HCT116 (cell line): Measurements from ENCODE around the gene PBLD. TPM values are rescaled to one million over a fixed set of nuclear protein-coding genes. Genes with fewer than 3 reads are reported as not detected.

ENCODE experiments used
- ATAC-seq: fragments of 200-7000 bp; cut with Tn5 transposase; 2 replicates; pipeline ENCODE4 v1.9.1; 2020; ENCODE audit warnings: mild to moderate bottlenecking, moderate library complexity
- BruUV-seq: library from RNA; stranded (reverse); fragments of 400-500 nt; replicated peaks from 2 replicates; lab custom pipeline; 2021; lab: Mats Ljungman, UMichigan
- CTCF ChIA-PET: fragments of 300-600 bp; sonication (Branson Sonifier 250); formaldehyde crosslinking; loops from one replicate; lab custom pipeline; 2021; ENCODE audit warnings: antibody characterized with exemption; lab: Charles Lee
- POLR2A ChIA-PET: fragments of 300-600, 350-600 bp; sonication (Branson Sonifier 250); formaldehyde crosslinking; loops from one replicate; lab custom pipeline; 2021; ENCODE audit warnings: antibody characterized with exemption; lab: Charles Lee
- RAD21 ChIA-PET, 2 experiments: fragments of 300-600 bp; sonication (Branson Sonifier 250); formaldehyde crosslinking; loops; one replicate each; lab custom pipeline; 2023; ENCODE audit warnings: low total read pairs in 2 of 2; ENCODE audit not compliant: uncharacterized antibody in 2 of 2, unreplicated experiment in 2 of 2, low non-redundant PET in 1 of 2; lab: Charles Lee
- DNase-seq: peaks from one replicate; pipeline ENCODE4 v3.0.0-alpha.2; 2010; ENCODE audit warnings: low read depth, low spot score
- H2AFZ ChIP-seq: fragments of 200-600 bp; shearing (Covaris generic), sonication (generic); 2 replicates; pipeline ENCODE4 v1.6.1; 2017; ENCODE audit warnings: low read depth, mixed run types, mixed read lengths, antibody characterized with exemption, low read length; ENCODE audit not compliant: poor library complexity, severe bottlenecking
- H3K27ac ChIP-seq: 2 replicates; pipeline ENCODE4 v1.5.1; 2012; ENCODE audit warnings: low read depth, low read length
- H3K27me3 ChIP-seq: fragments of 200-600 bp; sonication (generic); 2 replicates; pipeline ENCODE4 v1.6.1; 2016; ENCODE audit warnings: mixed run types, low read length, mixed read lengths; ENCODE audit not compliant: insufficient read depth
- H3K36me3 ChIP-seq, 2 experiments: fragments of 200-500 bp in 1 of 2; fragments of 200-600 bp in 1 of 2; sonication (Bioruptor generic) in 1 of 2; sonication (generic) in 1 of 2; 2 replicates each; pipeline versions ENCODE4 v1.5.1 to v1.6.1; 2014 to 2016; ENCODE audit warnings: low read length in 2 of 2, inconsistent platforms in 1 of 2, mixed read lengths in 1 of 2, mixed run types in 1 of 2; ENCODE audit not compliant: insufficient read depth in 2 of 2, control insufficient read depth in 1 of 2
- H3K4me1 ChIP-seq, 2 experiments: fragments of 200-600 bp in 1 of 2; sonication (generic) in 1 of 2; 2 replicates each; pipeline versions ENCODE4 v1.5.1 to v1.6.1; 2012 to 2017; ENCODE audit warnings: low read length in 2 of 2, inconsistent platforms in 1 of 2, mild to moderate bottlenecking in 1 of 2, mixed read lengths in 1 of 2, mixed run types in 1 of 2, moderate library complexity in 1 of 2; ENCODE audit not compliant: insufficient read depth in 2 of 2, control insufficient read depth in 1 of 2
- H3K4me2 ChIP-seq: fragments of 200-600 bp; sonication (generic); 2 replicates; pipeline ENCODE4 v1.6.1; 2017; ENCODE audit warnings: mixed run types, low read length, mixed read lengths
- H3K4me3 ChIP-seq, 2 experiments: fragments of 200-600 bp in 1 of 2; sonication (generic) in 1 of 2; replicated peaks in 1 of 2; 2 replicates each; pipeline ENCODE4 v1.5.1; 2011 to 2016; ENCODE audit warnings: low read length in 2 of 2, control low read depth in 1 of 2, low read depth in 1 of 2, mild to moderate bottlenecking in 1 of 2, mixed read lengths in 1 of 2, mixed run types in 1 of 2
- H3K79me2 ChIP-seq: fragments of 200-600 bp; sonication (generic); 2 replicates; pipeline ENCODE4 v1.6.1; 2017; ENCODE audit warnings: mild to moderate bottlenecking, mixed run types, low read length, moderate library complexity, mixed read lengths; ENCODE audit not compliant: insufficient read depth
- H3K9ac ChIP-seq: fragments of 200-600 bp; sonication (generic); 2 replicates; pipeline ENCODE4 v1.6.1; 2016; ENCODE audit warnings: low read length, mixed read lengths
- H3K9me2 ChIP-seq: fragments of 200-600 bp; sonication (generic), shearing (Covaris generic); 2 replicates; pipeline ENCODE4 v1.6.1; 2017; ENCODE audit warnings: mixed run types, mild to moderate bottlenecking, moderate library complexity; ENCODE audit not compliant: insufficient read depth
- H3K9me3 ChIP-seq, 2 experiments: fragments of 200-500 bp in 1 of 2; fragments of 200-600 bp in 1 of 2; sonication (Bioruptor generic) in 1 of 2; sonication (generic) in 1 of 2; 2 replicates each; pipeline ENCODE4 v1.6.1; 2014 to 2017; ENCODE audit warnings: low read length in 2 of 2, mixed read lengths in 2 of 2, inconsistent platforms in 1 of 2, low read depth in 1 of 2, mild to moderate bottlenecking in 1 of 2, mixed run types in 1 of 2, moderate library complexity in 1 of 2; ENCODE audit not compliant: control insufficient read depth in 1 of 2, insufficient read depth in 1 of 2
- H4K20me1 ChIP-seq: fragments of 200-600 bp; sonication (generic), shearing (Covaris generic); 2 replicates; pipeline ENCODE4 v1.6.1; 2017; ENCODE audit warnings: mixed run types, mild to moderate bottlenecking, moderate library complexity; ENCODE audit not compliant: insufficient read depth
- CBX3 ChIP-seq: IDR thresholded peaks from 2 replicates; pipeline ENCODE4 v1.6.1; 2012; ENCODE audit warnings: low read depth
- CEBPB ChIP-seq: IDR thresholded peaks from 2 replicates; pipeline ENCODE4 v1.6.1; 2012; ENCODE audit warnings: low read depth
- CTCF ChIP-seq, 3 experiments: fragments of 200-600 bp in 1 of 3; sonication (generic) in 1 of 3; IDR thresholded peaks in 2 of 3; conservative IDR thresholded peaks in 1 of 3; 2 replicates each; pipeline ENCODE4 v1.5.1; 2012 to 2017; ENCODE audit warnings: low read depth in 2 of 3, low read length in 2 of 3, antibody characterized with exemption in 1 of 3, borderline replicate concordance in 1 of 3, control low read depth in 1 of 3, mild to moderate bottlenecking in 1 of 3, mixed read lengths in 1 of 3, mixed run types in 1 of 3, moderate library complexity in 1 of 3; ENCODE audit not compliant: insufficient read depth in 1 of 3
- EGR1 ChIP-seq: IDR thresholded peaks from 2 replicates; pipeline ENCODE4 v1.6.1; 2012; ENCODE audit warnings: low read depth
- MAX ChIP-seq: IDR thresholded peaks from 2 replicates; pipeline ENCODE4 v1.6.1; 2012
- SRF ChIP-seq: IDR thresholded peaks from 2 replicates; pipeline ENCODE4 v1.6.1; 2012; ENCODE audit warnings: low read depth
- ZBTB33 ChIP-seq: IDR thresholded peaks from 2 replicates; pipeline ENCODE4 v1.6.1; 2011; ENCODE audit warnings: mild to moderate bottlenecking, low read length, moderate library complexity; ENCODE audit not compliant: insufficient replicate concordance; ENCODE audit errors: extremely low read depth
- ZFX ChIP-seq: fragments of 450-650 bp; IDR thresholded peaks from 2 replicates; pipeline ENCODE4 v1.6.1; 2017
- intact Hi-C: fragments of 100-400 bp; cut with micrococcal nuclease; formaldehyde crosslinking; loops from 2 replicates; pipeline ENCODE4 v1.10.0; 2022
- total RNA-seq: library from RNA; stranded (reverse); gene quantifications from one replicate; pipeline ENCODE4 v1.2.1, GENCODE V29; 2021; ENCODE audit not compliant: unreplicated experiment

The PBLD gene
- total RNA-seq, 1 experiment from 2014 or later = 2.2 TPM

GRCh38 chr10:68302871-68303270 lies 29.9 kb downstream of the PBLD start:
- Histone ChIP-seq H3K79me2 (no peaks in the 10 kb centered on the region), H3K9me3 (no peaks in the 10 kb centered on the region), H3K4me2 (no peak overlapping the region), H4K20me1 (no peaks in the 10 kb centered on the region), H3K9ac (no peak overlapping the region), H3K4me1 (no peaks in the 10 kb centered on the region), H3K27me3 (no peaks in the 10 kb centered on the region), H2AFZ (no peak overlapping the region), H3K36me3 (no peaks in the 10 kb centered on the region), H3K4me3 (no peak overlapping the region), H3K27ac (no peak overlapping the region)
- intact Hi-C loops = loop anchor here (1.0 to 5.0 kb wide), 4 partner anchors 91 to 515 kb away; no protein-coding TSS in a partner anchor
- POLR2A ChIA-PET = no interaction called here
- RAD21 ChIA-PET = interaction anchor here (1.6 kb wide), 4 partner anchors 90 to 514 kb away, joined by 4 to 12 read pairs (median 6); no protein-coding TSS in a partner anchor
- BruUV-seq = no TSS peak
- CTCF ChIA-PET = interaction anchor here (0.7 to 4.9 kb wide), 8 partner anchors 90 to 606 kb away, joined by 3 to 69 read pairs (median 4); no protein-coding TSS in a partner anchor
- DNase-seq (no peak), ATAC-seq (no peak)
- TF ChIP-seq ZFX (no peak), EGR1 (no peak), MAX (no peak), CTCF (IDR thresholded peaks at IDR 0.05 in 2 of 3, conservative IDR thresholded peaks at IDR 0.05 in 1 of 3; ENCODE audit: borderline replicate concordance in 1 of 3, insufficient read depth in 1 of 3, low read depth in 2 of 3, low read length in 2 of 3) (no peak), CBX3 (no peak), SRF (no peak), CEBPB (no peak), ZBTB33 (no peak)
- TF ChIP-seq, all 23 proteins: peak for 0
- H3K9me2 ChIP-seq = no peaks in the 10 kb centered on the region
